ENCODE measurements around the gene NPTX1.

Gene NPTX1

DNA sequence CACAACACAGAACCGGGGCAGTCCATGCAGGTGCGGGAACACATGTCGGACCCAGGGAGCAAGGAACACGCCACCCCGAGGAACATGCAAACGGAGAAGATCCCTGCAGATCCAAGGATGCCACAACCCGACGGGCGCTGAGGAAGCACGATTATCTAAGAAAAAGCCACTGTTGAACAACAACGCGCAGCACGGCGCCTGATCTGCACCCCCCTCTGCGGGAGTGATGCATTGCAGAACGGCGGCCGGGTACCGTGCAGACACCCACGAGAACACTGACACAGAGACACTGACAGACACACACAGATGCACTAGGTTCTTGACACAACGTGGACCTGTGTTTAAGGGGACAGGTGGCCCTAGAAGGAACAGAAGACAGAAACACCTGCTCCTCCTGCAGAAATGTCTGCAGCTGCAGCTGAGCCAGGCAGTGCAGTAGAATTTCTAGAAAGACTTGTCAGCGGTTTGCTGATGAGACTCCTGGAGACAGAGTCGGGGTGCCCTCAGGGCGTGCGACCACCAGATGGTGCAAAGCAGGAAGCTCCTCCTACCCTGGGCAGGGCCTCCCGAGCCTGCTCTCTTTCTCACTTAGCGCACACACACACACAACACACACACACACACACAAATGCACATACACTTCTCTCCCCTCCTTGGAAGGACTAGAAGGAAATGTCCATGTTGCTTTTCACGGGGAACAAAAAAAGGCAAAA lies 7.5 kb downstream of the NPTX1 start:
- no peak overlapping the region for H3K9ac ChIP-seq (ENCODE audit: low read length)
- no peaks in the 10 kb centered on the region for H3K9me2 ChIP-seq (replicated peaks; ENCODE audit: insufficient read depth, low read length)
- no peak overlapping the region for H3K4me3 ChIP-seq (ENCODE audit: insufficient read depth, low read length, poor library complexity, severe bottlenecking)
- no peak overlapping the region for H3K4me2 ChIP-seq (ENCODE audit: low read depth, low read length, poor library complexity, severe bottlenecking)
- TF ChIP-seq, protein P1, sequence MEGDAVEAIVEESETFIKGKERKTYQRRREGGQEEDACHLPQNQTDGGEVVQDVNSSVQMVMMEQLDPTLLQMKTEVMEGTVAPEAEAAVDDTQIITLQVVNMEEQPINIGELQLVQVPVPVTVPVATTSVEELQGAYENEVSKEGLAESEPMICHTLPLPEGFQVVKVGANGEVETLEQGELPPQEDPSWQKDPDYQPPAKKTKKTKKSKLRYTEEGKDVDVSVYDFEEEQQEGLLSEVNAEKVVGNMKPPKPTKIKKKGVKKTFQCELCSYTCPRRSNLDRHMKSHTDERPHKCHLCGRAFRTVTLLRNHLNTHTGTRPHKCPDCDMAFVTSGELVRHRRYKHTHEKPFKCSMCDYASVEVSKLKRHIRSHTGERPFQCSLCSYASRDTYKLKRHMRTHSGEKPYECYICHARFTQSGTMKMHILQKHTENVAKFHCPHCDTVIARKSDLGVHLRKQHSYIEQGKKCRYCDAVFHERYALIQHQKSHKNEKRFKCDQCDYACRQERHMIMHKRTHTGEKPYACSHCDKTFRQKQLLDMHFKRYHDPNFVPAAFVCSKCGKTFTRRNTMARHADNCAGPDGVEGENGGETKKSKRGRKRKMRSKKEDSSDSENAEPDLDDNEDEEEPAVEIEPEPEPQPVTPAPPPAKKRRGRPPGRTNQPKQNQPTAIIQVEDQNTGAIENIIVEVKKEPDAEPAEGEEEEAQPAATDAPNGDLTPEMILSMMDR (IDR thresholded peaks at IDR 0.05; ENCODE audit: insufficient read depth, low read length, poor library complexity, severe bottlenecking), result no peak
- no peak for TF ChIP-seq EZH2phosphoT487 (conservative IDR thresholded peaks at IDR 0.05; ENCODE audit: low read length)
- H3K36me3 ChIP-seq (ENCODE audit: low read length), result no peaks in the 10 kb centered on the region
- H4K20me1 ChIP-seq (ENCODE audit: low read depth, low read length), result no peaks in the 10 kb centered on the region
- H3K9me3 ChIP-seq (ENCODE audit: insufficient read depth, low read length), result no peaks in the 10 kb centered on the region
- no peaks in the 10 kb centered on the region for H3K79me2 ChIP-seq (ENCODE audit: insufficient read depth, low read length)
- H3F3A ChIP-seq (ENCODE audit: insufficient read depth), result no peaks in the 10 kb centered on the region
- no peak overlapping the region for H2AFZ ChIP-seq (ENCODE audit: low read depth, low read length, severe bottlenecking)
- no peak overlapping the region for H3K27ac ChIP-seq (ENCODE audit: low read depth, low read length)
- no peaks in the 10 kb centered on the region for H3K27me3 ChIP-seq (ENCODE audit: low read length)

DNA sequence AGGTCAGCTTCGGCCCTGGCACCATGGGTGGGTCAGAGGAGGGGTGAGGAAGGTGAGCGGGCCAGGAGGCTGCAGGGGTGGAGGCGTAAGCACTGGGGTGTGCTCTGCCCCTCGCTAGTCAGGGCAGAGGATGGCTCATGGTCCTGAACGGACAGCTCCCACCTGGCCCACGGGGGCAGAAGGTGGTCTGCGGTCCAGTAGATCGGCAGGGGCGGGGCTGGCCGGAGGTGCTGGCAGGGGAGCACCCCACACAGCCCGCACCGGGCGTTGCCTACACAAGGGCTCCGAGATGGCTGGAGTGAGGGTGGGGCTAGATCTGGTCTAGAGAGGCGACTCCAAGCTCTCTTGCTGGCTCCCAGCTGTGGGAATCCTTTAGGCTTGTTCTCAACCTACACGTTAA lies 8.2 kb downstream of the NPTX1 start:
- Histone ChIP-seq H3F3A (ENCODE audit: insufficient read depth) (no peaks in the 10 kb centered on the region), H3K4me3 (ENCODE audit: insufficient read depth, low read length, poor library complexity, severe bottlenecking) (no peak overlapping the region), H3K36me3 (ENCODE audit: low read length) (no peaks in the 10 kb centered on the region), H3K9ac (ENCODE audit: low read length) (no peak overlapping the region), H2AFZ (ENCODE audit: low read depth, low read length, severe bottlenecking) (no peak overlapping the region), H3K27ac (ENCODE audit: low read depth, low read length) (no peak overlapping the region), H4K20me1 (ENCODE audit: low read depth, low read length) (no peaks in the 10 kb centered on the region), H3K79me2 (ENCODE audit: insufficient read depth, low read length) (no peaks in the 10 kb centered on the region), H3K4me2 (ENCODE audit: low read depth, low read length, poor library complexity, severe bottlenecking) (no peak overlapping the region), H3K9me3 (ENCODE audit: insufficient read depth, low read length) (no peaks in the 10 kb centered on the region), H3K9me2 (replicated peaks; ENCODE audit: insufficient read depth, low read length) (no peaks in the 10 kb centered on the region), H3K27me3 (ENCODE audit: low read length) (no peaks in the 10 kb centered on the region)
- no peak for TF ChIP-seq EZH2phosphoT487 (conservative IDR thresholded peaks at IDR 0.05; ENCODE audit: low read length)
- TF ChIP-seq, protein P1 (IDR thresholded peaks at IDR 0.05; ENCODE audit: insufficient read depth, low read length, poor library complexity, severe bottlenecking), result no peak

DNA sequence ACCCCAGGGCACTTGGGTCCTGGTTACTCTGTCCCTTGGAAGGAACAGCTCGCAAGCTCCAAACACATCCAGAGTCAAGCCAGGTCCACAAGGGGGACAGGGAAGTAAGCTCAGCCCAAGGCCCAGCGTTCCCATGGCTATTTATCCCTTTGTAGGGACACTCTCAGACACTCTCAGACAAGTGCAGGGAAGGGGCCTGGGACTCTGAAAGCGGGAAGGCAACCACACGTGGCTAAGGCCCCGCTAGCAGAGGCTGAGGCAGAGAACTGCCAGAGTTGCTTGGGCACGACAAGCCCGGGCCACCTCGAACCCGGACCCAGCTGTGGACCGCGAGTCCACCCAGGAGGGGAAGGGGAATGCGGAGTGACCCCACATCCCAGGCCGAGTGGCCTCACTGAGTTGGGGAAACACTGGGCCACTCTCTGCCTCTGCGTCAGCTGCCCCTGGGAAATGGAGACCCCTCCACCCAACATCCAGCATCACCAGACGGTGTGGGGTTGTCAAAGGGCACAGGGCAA lies 10.2 kb downstream of the NPTX1 start:
- TF ChIP-seq, protein P1 (IDR thresholded peaks at IDR 0.05; ENCODE audit: insufficient read depth, low read length, poor library complexity, severe bottlenecking), result no peak
- no peak for TF ChIP-seq EZH2phosphoT487 (conservative IDR thresholded peaks at IDR 0.05; ENCODE audit: low read length)
- no peak overlapping the region for H2AFZ ChIP-seq (ENCODE audit: low read depth, low read length, severe bottlenecking)
- no peaks in the 10 kb centered on the region for H3K79me2 ChIP-seq (ENCODE audit: insufficient read depth, low read length)
- no peaks in the 10 kb centered on the region for H3K9me2 ChIP-seq (replicated peaks; ENCODE audit: insufficient read depth, low read length)
- H3K36me3 ChIP-seq (ENCODE audit: low read length), result no peaks in the 10 kb centered on the region
- no peak overlapping the region for H3K4me3 ChIP-seq (ENCODE audit: insufficient read depth, low read length, poor library complexity, severe bottlenecking)
- no peak overlapping the region for H3K27ac ChIP-seq (ENCODE audit: low read depth, low read length)
- H4K20me1 ChIP-seq (ENCODE audit: low read depth, low read length), result no peaks in the 10 kb centered on the region
- H3K27me3 ChIP-seq (ENCODE audit: low read length), result no peaks in the 10 kb centered on the region
- H3F3A ChIP-seq (ENCODE audit: insufficient read depth), result no peaks in the 10 kb centered on the region
- H3K9me3 ChIP-seq (ENCODE audit: insufficient read depth, low read length), result no peaks in the 10 kb centered on the region
- H3K4me2 ChIP-seq (ENCODE audit: low read depth, low read length, poor library complexity, severe bottlenecking), result no peak overlapping the region
- no peak overlapping the region for H3K9ac ChIP-seq (ENCODE audit: low read length)
